Immature natural killer cell (primary cell): Measurements from ENCODE around the gene VGF. TPM values are rescaled to one million over a fixed set of nuclear protein-coding genes. Genes with fewer than 3 reads are reported as not detected.

Source experiments
- DNase-seq, 3 donors: peaks; one replicate each; pipeline ENCODE4 v3.0.0; 2022; ENCODE audit warnings: mixed read lengths in 1 of 3
- H3K27ac Mint-ChIP-seq, 6 donors: one replicate each; pipeline ENCODE4 v1.8.0; 2020; ENCODE audit warnings: mixed read lengths in 6 of 6, mild to moderate bottlenecking in 5 of 6, inconsistent platforms in 4 of 6, moderate library complexity in 3 of 6
- H3K27me3 Mint-ChIP-seq, 3 donors: one replicate each; pipeline ENCODE4 v1.8.0; 2020 to 2021; ENCODE audit warnings: low read depth in 3 of 3, mild to moderate bottlenecking in 3 of 3, mixed read lengths in 3 of 3, moderate library complexity in 3 of 3, inconsistent platforms in 1 of 3
- H3K36me3 Mint-ChIP-seq, 3 donors: one replicate each; pipeline ENCODE4 v1.8.0; 2020; ENCODE audit warnings: mixed read lengths in 3 of 3, inconsistent platforms in 2 of 3, mild to moderate bottlenecking in 2 of 3
- H3K4me1 Mint-ChIP-seq, 2 donors: one replicate each; pipeline ENCODE4 v1.8.0; 2020; ENCODE audit warnings: inconsistent platforms in 2 of 2, mild to moderate bottlenecking in 2 of 2, mixed read lengths in 2 of 2, moderate library complexity in 1 of 2
- H3K4me3 Mint-ChIP-seq, 5 donors: one replicate each; pipeline ENCODE4 v1.8.0; 2020; ENCODE audit warnings: mild to moderate bottlenecking in 5 of 5, mixed read lengths in 5 of 5, inconsistent platforms in 3 of 5, moderate library complexity in 3 of 5
- H3K9me3 Mint-ChIP-seq, 6 donors: one replicate each; pipeline ENCODE4 v1.8.0; 2020; ENCODE audit warnings: mild to moderate bottlenecking in 6 of 6, mixed read lengths in 6 of 6, inconsistent platforms in 4 of 6, moderate library complexity in 3 of 6
- polyA plus RNA-seq, 3 donors: library from polyadenylated mRNA; unstranded; fragments of 300-500 nt; fragmentation: Illumina TruSeq; gene quantifications; one replicate each; pipeline ENCODE4 v1.2.3, GENCODE V29; 2021

Gene VGF
- polyA plus RNA-seq, 3 donors from 2014 or later = not detected

DNA sequence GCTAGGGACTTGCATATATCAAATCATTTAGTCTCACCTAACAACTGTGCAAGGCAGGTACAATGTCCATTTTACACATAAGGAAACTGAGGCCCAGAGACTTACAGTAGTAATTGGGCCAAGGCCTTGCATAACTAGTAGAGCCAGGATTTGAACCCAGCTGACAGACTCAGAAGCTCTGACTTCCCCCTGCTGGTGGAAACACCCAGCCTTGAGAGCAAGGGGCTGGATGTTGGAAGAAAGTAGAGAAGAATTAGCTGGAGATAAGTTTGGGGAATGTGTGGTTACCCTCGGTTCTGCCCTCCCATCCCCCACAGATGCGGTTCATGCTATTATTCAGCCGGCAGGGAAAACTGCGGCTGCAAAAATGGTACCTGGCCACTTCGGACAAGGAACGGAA is 9.1 kb downstream of the VGF start:
- peak overlapping the region in 2 of 5 donors; percentile 16 to 58 for H3K4me3 Mint-ChIP-seq
- peaks cover 0 to 5% (median 0%) of the 10 kb centered on the region in 3 donors for H3K36me3 Mint-ChIP-seq
- peaks cover 11 to 16% of the 10 kb centered on the region in 2 donors for H3K4me1 Mint-ChIP-seq
- no peak for DNase-seq
- peak overlapping the region in 1 of 6 donors; percentile 73 for H3K27ac Mint-ChIP-seq
- H3K27me3 Mint-ChIP-seq = peaks cover 5 to 6% (median 6%) of the 10 kb centered on the region in 3 donors
- H3K9me3 Mint-ChIP-seq = peaks cover 0 to 2% (median 0%) of the 10 kb centered on the region in 6 donors

DNA sequence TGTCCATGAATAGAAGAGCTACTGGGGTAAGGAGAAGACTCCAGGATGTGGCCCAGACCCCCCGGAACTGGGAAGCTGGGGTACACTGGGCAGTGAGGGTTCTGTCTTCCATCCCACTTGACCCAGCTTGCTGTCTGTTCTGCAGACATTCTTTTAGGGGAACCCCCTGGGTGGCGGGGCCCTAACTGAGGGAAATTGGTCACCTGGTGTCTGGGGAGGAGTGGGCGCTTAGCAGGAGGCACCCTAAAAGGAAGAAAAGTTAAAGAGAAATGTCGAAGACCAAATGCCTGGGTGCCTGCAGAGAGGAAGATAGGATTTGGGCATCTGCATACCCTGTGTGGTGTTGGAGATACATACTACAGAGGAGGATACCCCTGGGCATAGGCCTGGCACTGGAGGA is 10.1 kb downstream of the VGF start:
- H3K4me3 Mint-ChIP-seq = peak overlapping the region; percentile 65 to 76 (median 70)
- DNase-seq = no peak
- H3K4me1 Mint-ChIP-seq = peaks cover 11 to 16% of the 10 kb centered on the region in 2 donors
- H3K27me3 Mint-ChIP-seq = peaks cover 5 to 6% (median 5%) of the 10 kb centered on the region in 3 donors
- peaks cover 0 to 2% (median 0%) of the 10 kb centered on the region in 6 donors for H3K9me3 Mint-ChIP-seq
- H3K36me3 Mint-ChIP-seq = peaks cover 0 to 5% (median 0%) of the 10 kb centered on the region in 3 donors
- peak overlapping the region in 1 of 6 donors; percentile 41 for H3K27ac Mint-ChIP-seq

- peak overlapping the region; percentile 65 to 76 (median 70) for H3K4me3 Mint-ChIP-seq
- DNase-seq = no peak
These were observed 10.7 kb downstream of the VGF start for GRCh38 chr7:101154693-101155102.

GRCh38 chr7:101153969-101154692 is 11.2 kb downstream of the VGF start, which contains the start of gene AP1S1:
Gene AP1S1 (plus strand): TSS chr7:101154476. CDS start chr7:101154515, 39 bp downstream.
- peak within 1 kb of the TSS in 5 of 6 donors; percentile 23 to 76 (median 65) for H3K27ac Mint-ChIP-seq
- H3K27me3 Mint-ChIP-seq = peaks cover 6 to 7% (median 7%) of the 10 kb centered on the region in 3 donors
- peaks cover 0 to 5% (median 0%) of the 10 kb centered on the region in 3 donors for H3K36me3 Mint-ChIP-seq
- H3K9me3 Mint-ChIP-seq = peaks cover 0 to 2% (median 0%) of the 10 kb centered on the region in 6 donors
- peak; percentile 76 to 82 (median 80) for DNase-seq
- H3K4me3 Mint-ChIP-seq = peak within 1 kb of the TSS; percentile 73 to 87 (median 82)
- H3K4me1 Mint-ChIP-seq = peaks cover 11 to 16% of the 10 kb centered on the region in 2 donors

More at GRCh38 chr7:101154693-101155102, 10.7 kb downstream of the VGF start:
- peaks cover 11 to 16% of the 10 kb centered on the region in 2 donors for H3K4me1 Mint-ChIP-seq
- H3K36me3 Mint-ChIP-seq = peaks cover 0 to 5% (median 0%) of the 10 kb centered on the region in 3 donors
- H3K27ac Mint-ChIP-seq = no peak overlapping the region
- H3K9me3 Mint-ChIP-seq = peaks cover 0 to 2% (median 0%) of the 10 kb centered on the region in 6 donors
- peaks cover 4 to 6% (median 5%) of the 10 kb centered on the region in 3 donors for H3K27me3 Mint-ChIP-seq

- peaks cover 0 to 4% (median 0%) of the 10 kb centered on the region in 3 donors for H3K36me3 Mint-ChIP-seq
- H3K9me3 Mint-ChIP-seq = peaks cover 0 to 2% (median 0%) of the 10 kb centered on the region in 6 donors
- peak overlapping the region in 1 of 5 donors; percentile 27 for H3K4me3 Mint-ChIP-seq
- H3K27me3 Mint-ChIP-seq = peaks cover 9 to 13% (median 12%) of the 10 kb centered on the region in 3 donors
- H3K27ac Mint-ChIP-seq = no peak overlapping the region
- peaks cover 13 to 24% of the 10 kb centered on the region in 2 donors for H3K4me1 Mint-ChIP-seq
- DNase-seq = no peak
These were observed 13.3 kb downstream of the VGF start for GRCh38 chr7:101151908-101152651.

DNA sequence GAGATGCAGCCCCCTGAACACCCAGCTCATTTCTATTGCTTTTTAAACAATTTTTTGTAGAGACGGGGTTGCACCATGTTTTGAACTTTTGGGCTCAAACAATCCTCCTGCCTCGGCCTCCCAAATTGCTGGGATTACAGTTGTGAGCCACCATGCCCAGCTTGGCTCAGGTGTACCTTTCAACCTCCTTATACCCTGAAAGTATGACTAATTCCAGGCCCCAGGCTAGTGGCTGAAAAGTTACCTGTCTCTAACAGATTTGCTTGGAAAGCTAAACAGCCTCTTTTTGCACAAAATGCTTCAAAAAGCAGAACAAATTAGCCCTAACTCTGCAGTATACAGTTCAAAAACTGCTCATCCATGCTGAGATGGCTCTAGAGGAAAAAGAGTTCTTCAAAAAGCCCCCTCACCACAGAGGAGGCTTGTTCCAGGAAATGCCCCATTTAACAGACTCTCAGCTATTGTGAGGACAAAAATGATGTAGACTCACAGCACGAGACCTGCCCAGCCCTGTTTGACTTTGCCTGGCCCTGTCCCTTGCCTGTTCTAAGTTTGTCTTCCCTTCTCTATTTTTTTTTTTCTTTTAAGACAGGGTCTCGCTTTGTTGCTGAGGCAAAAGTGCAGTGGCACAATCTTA is 24.5 kb downstream of the VGF start:
- Mint-ChIP-seq H3K27ac (peak overlapping the region in 5 of 6 donors; percentile 10 to 86 (median 61)), H3K4me3 (peak overlapping the region in 1 of 5 donors; percentile 6)

DNA sequence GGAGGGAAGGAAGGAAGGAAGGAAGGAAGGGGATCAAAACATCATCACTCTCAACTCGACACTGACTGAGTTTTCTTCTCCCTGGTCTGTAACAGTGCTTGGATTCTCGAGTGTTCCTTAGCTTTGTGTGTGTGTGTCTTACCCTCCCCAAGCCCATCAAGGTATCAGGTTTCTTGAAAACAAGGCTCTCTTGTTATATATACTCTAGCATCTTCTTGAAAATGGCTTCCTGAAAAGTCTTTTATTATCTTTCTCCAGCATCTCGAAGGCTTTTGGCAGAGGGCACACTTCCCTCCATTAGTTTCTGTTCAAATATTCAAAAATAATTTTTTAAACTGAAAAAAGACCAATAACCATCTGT is 25.1 kb downstream of the VGF start:
- peaks cover 21 to 41% of the 10 kb centered on the region in 2 donors for H3K4me1 Mint-ChIP-seq
- H3K36me3 Mint-ChIP-seq = no peaks in the 10 kb centered on the region
- DNase-seq = no peak
- H3K27ac Mint-ChIP-seq = peak overlapping the region in 5 of 6 donors; percentile 36 to 86 (median 81)
- H3K27me3 Mint-ChIP-seq = peaks cover 4 to 11% (median 7%) of the 10 kb centered on the region in 3 donors
- peaks cover 0 to 2% (median 0%) of the 10 kb centered on the region in 6 donors for H3K9me3 Mint-ChIP-seq
- peak overlapping the region in 2 of 5 donors; percentile 33 to 35 for H3K4me3 Mint-ChIP-seq

More for the DNA sequence above, 24.5 kb downstream of the VGF start:
- H3K9me3 Mint-ChIP-seq = peaks cover 0 to 2% (median 0%) of the 10 kb centered on the region in 6 donors
- H3K4me1 Mint-ChIP-seq = peaks cover 21 to 41% of the 10 kb centered on the region in 2 donors
- H3K27me3 Mint-ChIP-seq = peaks cover 5 to 11% (median 7%) of the 10 kb centered on the region in 3 donors
- no peaks in the 10 kb centered on the region for H3K36me3 Mint-ChIP-seq
- DNase-seq = no peak

DNA sequence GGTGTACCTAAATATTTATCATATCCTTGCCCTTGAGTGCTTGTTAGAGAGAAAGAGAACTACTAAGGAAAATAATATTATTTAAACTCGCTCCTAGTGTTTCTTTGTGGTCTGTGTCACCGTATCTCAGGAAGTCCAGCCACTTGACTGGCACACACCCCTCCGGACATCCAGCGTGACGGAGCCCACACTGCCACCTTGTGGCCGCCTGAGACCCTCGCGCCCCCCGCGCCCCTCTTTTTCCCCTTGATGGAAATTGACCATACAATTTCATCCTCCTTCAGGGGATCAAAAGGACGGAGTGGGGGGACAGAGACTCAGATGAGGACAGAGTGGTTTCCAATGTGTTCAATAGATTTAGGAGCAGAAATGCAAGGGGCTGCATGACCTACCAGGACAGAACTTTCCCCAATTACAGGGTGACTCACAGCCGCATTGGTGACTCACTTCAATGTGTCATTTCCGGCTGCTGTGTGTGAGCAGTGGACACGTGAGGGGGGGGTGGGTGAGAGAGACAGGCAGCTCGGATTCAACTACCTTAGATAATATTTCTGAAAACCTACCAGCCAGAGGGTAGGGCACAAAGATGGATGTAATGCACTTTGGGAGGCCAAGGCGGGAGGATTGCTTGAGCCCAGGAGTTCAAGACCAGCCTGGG is 27.0 kb downstream of the VGF start:
- Mint-ChIP-seq H3K9me3 (no peaks in the 10 kb centered on the region), H3K4me3 (peak overlapping the region; percentile 59 to 88 (median 82)), H3K27ac (peak overlapping the region; percentile 76 to 97 (median 90)), H3K4me1 (peaks cover 19 to 32% of the 10 kb centered on the region in 2 donors), H3K36me3 (no peaks in the 10 kb centered on the region), H3K27me3 (peaks cover 4 to 9% (median 8%) of the 10 kb centered on the region in 3 donors)
- DNase-seq = peak; percentile 80 to 84 (median 82)

DNA sequence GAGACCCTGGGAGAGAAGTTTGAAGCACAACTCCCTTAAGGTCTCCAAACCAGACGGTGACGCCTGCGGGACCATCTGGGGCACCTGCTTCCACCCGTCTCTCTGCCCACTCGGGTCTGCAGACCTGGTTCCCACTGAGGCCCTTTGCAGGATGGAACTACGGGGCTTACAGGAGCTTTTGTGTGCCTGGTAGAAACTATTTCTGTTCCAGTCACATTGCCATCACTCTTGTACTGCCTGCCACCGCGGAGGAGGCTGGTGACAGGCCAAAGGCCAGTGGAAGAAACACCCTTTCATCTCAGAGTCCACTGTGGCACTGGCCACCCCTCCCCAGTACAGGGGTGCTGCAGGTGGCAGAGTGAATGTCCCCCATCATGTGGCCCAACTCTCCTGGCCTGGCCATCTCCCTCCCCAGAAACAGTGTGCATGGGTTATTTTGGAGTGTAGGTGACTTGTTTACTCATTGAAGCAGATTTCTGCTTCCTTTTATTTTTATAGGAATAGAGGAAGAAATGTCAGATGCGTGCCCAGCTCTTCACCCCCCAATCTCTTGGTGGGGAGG is 27.6 kb downstream of the VGF start:
- peaks cover 19 to 30% of the 10 kb centered on the region in 2 donors for H3K4me1 Mint-ChIP-seq
- H3K27me3 Mint-ChIP-seq = peaks cover 4 to 9% (median 8%) of the 10 kb centered on the region in 3 donors
- DNase-seq = no peak
- peak overlapping the region; percentile 59 to 88 (median 82) for H3K4me3 Mint-ChIP-seq
- no peaks in the 10 kb centered on the region for H3K9me3 Mint-ChIP-seq
- H3K27ac Mint-ChIP-seq = peak overlapping the region; percentile 76 to 97 (median 90)
- no peaks in the 10 kb centered on the region for H3K36me3 Mint-ChIP-seq

- Mint-ChIP-seq H3K27me3 (peaks cover 4 to 9% (median 5%) of the 10 kb centered on the region in 3 donors), H3K4me1 (peaks cover 14 to 24% of the 10 kb centered on the region in 2 donors), H3K4me3 (no peak overlapping the region), H3K9me3 (no peaks in the 10 kb centered on the region), H3K36me3 (peaks cover 0 to 3% (median 0%) of the 10 kb centered on the region in 3 donors), H3K27ac (peak overlapping the region in 1 of 6 donors; percentile 21)
- no peak for DNase-seq
These were observed 30.9 kb downstream of the VGF start for GRCh38 chr7:101134399-101134980.

DNA sequence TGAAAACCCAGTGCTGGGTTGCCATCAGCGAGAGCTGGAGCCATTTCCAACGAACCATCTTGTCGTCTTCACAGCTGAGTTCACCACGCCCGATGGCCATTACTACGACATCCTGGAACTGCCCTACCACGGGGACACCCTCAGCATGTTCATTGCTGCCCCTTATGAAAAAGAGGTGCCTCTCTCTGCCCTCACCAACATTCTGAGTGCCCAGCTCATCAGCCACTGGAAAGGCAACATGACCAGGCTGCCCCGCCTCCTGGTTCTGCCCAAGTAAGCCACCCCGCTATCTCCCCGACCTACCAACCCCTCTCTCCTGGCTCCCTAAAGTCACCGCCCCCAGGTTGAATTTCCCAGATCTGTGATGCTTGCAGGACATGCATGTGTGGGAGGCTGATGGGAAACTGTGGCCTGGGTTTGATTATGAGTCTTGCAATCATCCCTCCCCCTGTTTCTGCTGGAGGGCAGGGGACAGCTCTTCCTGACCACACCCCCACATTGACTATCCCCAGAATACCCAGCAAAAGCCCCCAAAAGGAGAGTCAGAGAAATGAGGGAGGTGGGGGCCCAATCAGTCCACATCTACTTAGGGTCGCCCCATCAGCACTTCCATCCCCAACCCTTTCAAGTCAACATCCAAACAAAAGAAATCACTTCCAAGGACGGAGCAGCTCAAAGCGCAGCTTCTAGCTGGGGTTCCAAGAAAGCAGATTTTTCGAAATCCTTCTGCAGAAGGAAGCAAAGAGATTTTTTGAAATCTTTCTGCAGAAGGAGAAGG is 31.6 kb downstream of the VGF start:
- Mint-ChIP-seq H3K4me3 (no peak overlapping the region), H3K27me3 (peaks cover 4 to 10% (median 7%) of the 10 kb centered on the region in 3 donors), H3K36me3 (peaks cover 0 to 3% (median 0%) of the 10 kb centered on the region in 3 donors), H3K27ac (peak overlapping the region in 1 of 6 donors; percentile 6), H3K4me1 (peaks cover 13 to 22% of the 10 kb centered on the region in 2 donors), H3K9me3 (no peaks in the 10 kb centered on the region)
- no peak for DNase-seq
